Loucy (cell line): ENCODE data around the gene PRDX1.

Experiments
- H2AFZ ChIP-seq: fragments of 200-600 bp; sonication (generic); 2 replicates; pipeline ENCODE4 v1.6.0; 2016; ENCODE audit warnings: antibody characterized with exemption, mild to moderate bottlenecking, low read length, moderate library complexity
- H3F3A ChIP-seq: fragments of 200-600 bp; 2 replicates; pipeline ENCODE4 v1.6.0; 2016; ENCODE audit warnings: antibody characterized with exemption, low read depth, mild to moderate bottlenecking
- H3K27me3 ChIP-seq: fragments of 200-600 bp; sonication (generic); 2 replicates; pipeline ENCODE4 v1.6.1; 2014; ENCODE audit warnings: low read length, mild to moderate bottlenecking; ENCODE audit not compliant: insufficient read depth, poor library complexity, severe bottlenecking
- H3K36me3 ChIP-seq: fragments of 200-600 bp; sonication (generic); 2 replicates; pipeline ENCODE4 v1.6.1; 2016; ENCODE audit warnings: low read length; ENCODE audit not compliant: insufficient read depth
- H3K4me1 ChIP-seq: fragments of 200-600 bp; sonication (generic); 2 replicates; pipeline ENCODE4 v1.5.1; 2014; ENCODE audit warnings: low read length, mild to moderate bottlenecking; ENCODE audit not compliant: insufficient read depth, poor library complexity, severe bottlenecking
- H3K4me2 ChIP-seq: fragments of 200-600 bp; sonication (generic); 2 replicates; pipeline ENCODE4 v1.6.0; 2014; ENCODE audit warnings: antibody characterized with exemption, low read length, low read depth, mild to moderate bottlenecking; ENCODE audit not compliant: poor library complexity, severe bottlenecking
- H3K4me3 ChIP-seq: fragments of 200-600 bp; sonication (generic); 2 replicates; pipeline ENCODE4 v1.5.1; 2014; ENCODE audit warnings: low read length, mild to moderate bottlenecking, mixed read lengths; ENCODE audit not compliant: poor library complexity, severe bottlenecking
- H3K79me2 ChIP-seq: fragments of 200-600 bp; sonication (generic); 2 replicates; pipeline ENCODE4 v1.6.1; 2014; ENCODE audit warnings: low read length; ENCODE audit not compliant: insufficient read depth
- H3K9ac ChIP-seq: fragments of 200-600 bp; sonication (generic); 2 replicates; pipeline ENCODE4 v1.6.0; 2014; ENCODE audit warnings: mild to moderate bottlenecking, low read depth, low read length, moderate library complexity; ENCODE audit not compliant: poor library complexity, severe bottlenecking
- H3K9me2 ChIP-seq: fragments of 200-600 bp; sonication (generic); replicated peaks from 2 replicates; pipeline ENCODE4 v1.6.1; 2016; ENCODE audit warnings: low read depth, low read length, mixed read lengths
- H3K9me3 ChIP-seq: fragments of 200-600 bp; sonication (generic); 2 replicates; pipeline ENCODE4 v1.6.1; 2014; ENCODE audit warnings: mild to moderate bottlenecking, antibody characterized with exemption, low read length, low read depth; ENCODE audit not compliant: insufficient read depth
- H4K20me1 ChIP-seq: fragments of 200-600 bp; sonication (generic); 2 replicates; pipeline ENCODE4 v1.6.0; 2014; ENCODE audit warnings: antibody characterized with exemption, low read length, mild to moderate bottlenecking; ENCODE audit not compliant: insufficient read depth, poor library complexity, severe bottlenecking
- EZH2phosphoT487 ChIP-seq: fragments of 200-600 bp; IDR thresholded peaks from 2 replicates; pipeline ENCODE4 v1.6.1; 2018; ENCODE audit warnings: antibody characterized with exemption, mild to moderate bottlenecking, moderate library complexity, borderline replicate concordance
- TF ChIP-seq, protein P1 (sequence below): fragments of 200-600 bp; sonication (generic); conservative IDR thresholded peaks from 2 replicates; pipeline ENCODE4 v1.5.1; 2014; ENCODE audit warnings: mild to moderate bottlenecking, antibody characterized with exemption, low read length

The PRDX1 gene

DNA sequence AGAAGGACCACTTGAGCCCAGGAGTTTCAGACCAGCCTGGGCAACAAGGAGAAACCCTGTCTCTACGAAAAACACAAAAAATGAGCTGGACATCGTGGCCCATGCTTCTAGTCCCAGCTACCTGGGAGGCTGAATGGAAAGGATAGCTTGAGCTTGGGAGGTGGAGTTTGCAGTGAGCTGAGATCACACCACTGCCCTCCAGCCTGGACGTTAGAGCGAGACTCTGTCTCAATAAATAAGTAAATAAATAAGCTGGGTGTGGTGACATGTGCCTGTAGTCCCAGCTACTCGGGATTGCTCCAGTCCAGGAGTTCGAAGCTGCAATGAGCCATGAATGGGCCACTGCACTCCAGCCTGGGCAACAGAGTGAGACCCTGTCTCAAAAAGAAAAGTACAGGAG is 32.5 kb upstream of the PRDX1 start:
- 0 out of 2 replicates have a peak, but pooled peaks cover 3% of the 10 kb centered on the region for H3K36me3 ChIP-seq
- H4K20me1 ChIP-seq, result peaks cover 55% of the 10 kb centered on the region
- H3K27me3 ChIP-seq, result no peaks in the 10 kb centered on the region
- TF ChIP-seq EZH2phosphoT487, result no peak
- TF ChIP-seq, protein P1, sequence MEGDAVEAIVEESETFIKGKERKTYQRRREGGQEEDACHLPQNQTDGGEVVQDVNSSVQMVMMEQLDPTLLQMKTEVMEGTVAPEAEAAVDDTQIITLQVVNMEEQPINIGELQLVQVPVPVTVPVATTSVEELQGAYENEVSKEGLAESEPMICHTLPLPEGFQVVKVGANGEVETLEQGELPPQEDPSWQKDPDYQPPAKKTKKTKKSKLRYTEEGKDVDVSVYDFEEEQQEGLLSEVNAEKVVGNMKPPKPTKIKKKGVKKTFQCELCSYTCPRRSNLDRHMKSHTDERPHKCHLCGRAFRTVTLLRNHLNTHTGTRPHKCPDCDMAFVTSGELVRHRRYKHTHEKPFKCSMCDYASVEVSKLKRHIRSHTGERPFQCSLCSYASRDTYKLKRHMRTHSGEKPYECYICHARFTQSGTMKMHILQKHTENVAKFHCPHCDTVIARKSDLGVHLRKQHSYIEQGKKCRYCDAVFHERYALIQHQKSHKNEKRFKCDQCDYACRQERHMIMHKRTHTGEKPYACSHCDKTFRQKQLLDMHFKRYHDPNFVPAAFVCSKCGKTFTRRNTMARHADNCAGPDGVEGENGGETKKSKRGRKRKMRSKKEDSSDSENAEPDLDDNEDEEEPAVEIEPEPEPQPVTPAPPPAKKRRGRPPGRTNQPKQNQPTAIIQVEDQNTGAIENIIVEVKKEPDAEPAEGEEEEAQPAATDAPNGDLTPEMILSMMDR, result no peak
- peak overlapping the region; percentile 52 for H3K4me3 ChIP-seq
- H3K9me3 ChIP-seq, result no peaks in the 10 kb centered on the region
- H3K9ac ChIP-seq, result peak overlapping the region; percentile 41
- H2AFZ ChIP-seq, result no peak overlapping the region
- peak overlapping the region; percentile 100 for H3K4me2 ChIP-seq
- H3K4me1 ChIP-seq, result peaks cover 43% of the 10 kb centered on the region
- no peaks in the 10 kb centered on the region for H3K9me2 ChIP-seq
- peaks cover 88% of the 10 kb centered on the region for H3K79me2 ChIP-seq
- H3F3A ChIP-seq, result no peaks in the 10 kb centered on the region; the same call in 1 of the 2 replicates

DNA sequence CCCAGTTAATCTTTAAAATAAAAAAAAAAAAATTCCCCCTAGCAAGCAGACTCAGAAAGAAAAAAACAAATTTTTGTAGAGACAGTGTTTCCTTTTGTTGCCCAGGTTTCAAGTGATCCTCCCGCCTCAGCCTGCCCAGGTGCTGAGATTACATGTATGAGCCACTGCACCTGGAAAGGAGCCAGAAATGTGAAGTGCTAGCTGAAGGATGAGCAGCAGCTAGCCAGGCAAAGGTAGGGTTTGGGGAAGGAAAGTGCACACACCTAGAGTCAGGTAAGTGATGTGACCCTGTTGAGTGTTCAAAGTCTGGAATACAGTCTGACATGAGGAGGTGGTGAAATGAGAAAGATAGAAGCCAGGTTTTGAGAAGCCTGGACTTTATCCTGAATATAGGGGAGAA is 30.6 kb upstream of the PRDX1 start:
- Histone ChIP-seq H3K4me1 (peaks cover 29% of the 10 kb centered on the region), H2AFZ (no peak overlapping the region), H3F3A (no peaks in the 10 kb centered on the region; the same call in 1 of the 2 replicates), H3K9ac (peak overlapping the region; percentile 92), H3K4me2 (peak overlapping the region; percentile 100), H4K20me1 (peaks cover 47% of the 10 kb centered on the region), H3K9me3 (no peaks in the 10 kb centered on the region), H3K27me3 (no peaks in the 10 kb centered on the region), H3K9me2 (no peaks in the 10 kb centered on the region), H3K4me3 (peak overlapping the region; percentile 78), H3K79me2 (peaks cover 70% of the 10 kb centered on the region), H3K36me3 (0 out of 2 replicates have a peak, but pooled peaks cover 3% of the 10 kb centered on the region)
- TF ChIP-seq, protein P1, result no peak

DNA sequence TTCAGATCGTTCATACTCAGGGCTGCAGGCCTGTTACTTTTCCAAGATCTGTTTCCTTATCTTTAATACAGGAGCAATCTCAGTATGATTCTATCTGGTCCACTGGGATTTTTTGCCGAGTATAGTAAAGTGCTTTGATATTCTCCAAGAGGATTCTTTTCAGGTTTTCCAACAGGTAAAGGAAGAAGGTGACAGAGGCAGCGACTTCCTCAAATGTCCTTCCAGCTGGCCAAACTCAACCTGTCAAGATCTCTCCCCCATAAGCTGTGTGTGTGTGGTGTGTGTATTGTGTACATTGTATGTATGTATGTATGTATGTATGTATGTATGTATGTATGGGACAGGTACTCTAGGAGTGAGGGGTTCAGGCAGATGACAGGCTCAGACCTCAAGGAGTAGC is 30.0 kb upstream of the PRDX1 start:
- TF ChIP-seq, protein P1, result no peak
- TF ChIP-seq EZH2phosphoT487, result no peak
- Histone ChIP-seq H3K9me2 (no peaks in the 10 kb centered on the region), H3K4me2 (peak overlapping the region; percentile 100), H3K27me3 (no peaks in the 10 kb centered on the region), H3K36me3 (0 out of 2 replicates have a peak, but pooled peaks cover 3% of the 10 kb centered on the region), H3K4me1 (peaks cover 26% of the 10 kb centered on the region), H3F3A (no peaks in the 10 kb centered on the region; the same call in 1 of the 2 replicates), H4K20me1 (peaks cover 43% of the 10 kb centered on the region), H3K9ac (peak overlapping the region; percentile 92), H3K4me3 (peak overlapping the region; percentile 78), H3K9me3 (no peaks in the 10 kb centered on the region), H3K79me2 (peaks cover 65% of the 10 kb centered on the region), H2AFZ (no peak overlapping the region)
